Left ventricle myocardium inferior (tissue), 1 donor: ENCODE data around the gene SLC10A2. TPM values are rescaled to one million over a fixed set of nuclear protein-coding genes. Genes with fewer than 3 reads are reported as not detected.

Experiments
- DNase-seq: peaks from one replicate; pipeline ENCODE4 v3.0.0-alpha.2; 2020
- H3K27ac ChIP-seq: fragments of 200-600 bp; replicated peaks from 2 replicates; pipeline ENCODE4 v1.8.0; 2021
- H3K27me3 ChIP-seq: fragments of 200-600 bp; 2 replicates; pipeline ENCODE4 v1.8.0; 2021; ENCODE audit warnings: low read depth
- H3K36me3 ChIP-seq: fragments of 200-600 bp; 2 replicates; pipeline ENCODE4 v1.8.0; 2021
- H3K4me1 ChIP-seq: fragments of 200-600 bp; 2 replicates; pipeline ENCODE4 v1.8.0; 2021
- H3K4me3 ChIP-seq: fragments of 200-600 bp; 2 replicates; pipeline ENCODE4 v1.8.0; 2021; ENCODE audit warnings: mild to moderate bottlenecking, moderate library complexity
- H3K9me3 ChIP-seq: fragments of 200-600 bp; replicated peaks from 2 replicates; pipeline ENCODE4 v1.8.0; 2021
- CTCF ChIP-seq: fragments of 200-600 bp; IDR thresholded peaks from 2 replicates; pipeline ENCODE4 v1.8.0; 2021; ENCODE audit warnings: antibody characterized with exemption, mild to moderate bottlenecking, borderline replicate concordance
- intact Hi-C: fragments of 100-400 bp; cut with micrococcal nuclease; formaldehyde crosslinking; loops from one replicate; pipeline ENCODE4 v1.11.0; 2022
- total RNA-seq: library from RNA; stranded (reverse); fragmentation: NEBNext Ultra II Directional; extraction: Animal tissue kit (Norgen Biotek cat#: 25700); gene quantifications from one replicate; pipeline ENCODE4 v1.2.1, GENCODE V29; 2021
- donor health status: DM: no; HTN: yes; CAD: no; lungs with severe emphysema.

The SLC10A2 gene
- total RNA-seq, 1 donor from 2014 or later = not detected

GRCh38 chr13:103066781-103067345 is 646 bp upstream of the SLC10A2 start:
- Histone ChIP-seq H3K9me3 (no peaks in the 10 kb centered on the region), H3K4me1 (no peaks in the 10 kb centered on the region), H3K4me3 (no peak overlapping the region), H3K36me3 (no peaks in the 10 kb centered on the region), H3K27ac (no peak overlapping the region), H3K27me3 (no peaks in the 10 kb centered on the region)
- no peak for TF ChIP-seq CTCF
- DNase-seq = no peak
- intact Hi-C loops = no loop called here

- H3K27me3 ChIP-seq = no peaks in the 10 kb centered on the region
- H3K27ac ChIP-seq = no peak overlapping the region
- peaks cover 9% of the 10 kb centered on the region for H3K9me3 ChIP-seq
- no peaks in the 10 kb centered on the region for H3K36me3 ChIP-seq
- H3K4me1 ChIP-seq = no peaks in the 10 kb centered on the region
- no peak for DNase-seq
- intact Hi-C loops = no loop called here
- TF ChIP-seq CTCF = no peak
- no peak overlapping the region for H3K4me3 ChIP-seq
Observed at GRCh38 chr13:103063376-103063775, 2.8 kb downstream of the SLC10A2 start.

GRCh38 chr13:103062079-103062478 is 4.1 kb downstream of the SLC10A2 start:
- Histone ChIP-seq H3K4me1 (no peaks in the 10 kb centered on the region), H3K27me3 (no peaks in the 10 kb centered on the region), H3K36me3 (no peaks in the 10 kb centered on the region), H3K27ac (no peak overlapping the region), H3K9me3 (peaks cover 22% of the 10 kb centered on the region), H3K4me3 (no peak overlapping the region)
- no peak for DNase-seq
- no peak for TF ChIP-seq CTCF
- intact Hi-C loops = no loop called here

- no peak for TF ChIP-seq CTCF
- H3K36me3 ChIP-seq = no peaks in the 10 kb centered on the region
- no peaks in the 10 kb centered on the region for H3K27me3 ChIP-seq
- H3K4me1 ChIP-seq = no peaks in the 10 kb centered on the region
- H3K4me3 ChIP-seq = no peak overlapping the region
- H3K9me3 ChIP-seq = peaks cover 53% of the 10 kb centered on the region
- intact Hi-C loops = no loop called here
- no peak for DNase-seq
- H3K27ac ChIP-seq = no peak overlapping the region
Observed at GRCh38 chr13:103056008-103056407, 10.2 kb downstream of the SLC10A2 start.

- no peak for TF ChIP-seq CTCF
- Histone ChIP-seq H3K4me1 (no peaks in the 10 kb centered on the region), H3K4me3 (no peak overlapping the region), H3K27me3 (no peaks in the 10 kb centered on the region), H3K9me3 (peaks cover 53% of the 10 kb centered on the region), H3K27ac (no peak overlapping the region), H3K36me3 (no peaks in the 10 kb centered on the region)
- DNase-seq = no peak
- intact Hi-C loops = no loop called here
Observed at GRCh38 chr13:103055166-103055565, 11.1 kb downstream of the SLC10A2 start.
